Occipital lobe (tissue), 2 donors: ENCODE results near the gene FBXW11. TPM values are rescaled to one million over a fixed set of nuclear protein-coding genes. Genes with fewer than 3 reads are reported as not detected.
"Not testable (repeated sequence)": the region's sequence is repeated elsewhere in the genome, so short reads cannot be mapped to it uniquely, and the experiment has no call there.

Experiments
- DNase-seq: peaks from one replicate; lab custom pipeline; 2025; lab: John Stamatoyannopoulos, UW
- total RNA-seq: library from RNA; depleted of rRNA; stranded (reverse); fragments of >200 nt; gene quantifications from one replicate; pipeline ENCODE4 v1.2.3, GENCODE V29; 2014

The FBXW11 gene
- total RNA-seq, 1 donor from 2014 or later = 162 TPM

- no peak for DNase-seq
Observed at GRCh38 chr5:171986772-171987171, 19.7 kb downstream of the FBXW11 start.

- DNase-seq = no peak
Observed at GRCh38 chr5:171984748-171985419, 21.6 kb downstream of the FBXW11 start.

GRCh38 chr5:171981847-171982246 lies 24.6 kb downstream of the FBXW11 start:
- no peak for DNase-seq

GRCh38 chr5:171980792-171981191 lies 25.6 kb downstream of the FBXW11 start:
- no peak for DNase-seq

- DNase-seq = no peak
Observed at GRCh38 chr5:171979606-171980005, 26.8 kb downstream of the FBXW11 start.

- DNase-seq = no peak
Observed at GRCh38 chr5:171978519-171978918, 27.9 kb downstream of the FBXW11 start.

GRCh38 chr5:171978016-171978415 lies 28.4 kb downstream of the FBXW11 start:
- DNase-seq = no peak

GRCh38 chr5:171977244-171977950 lies 29.0 kb downstream of the FBXW11 start:
- not testable (repeated sequence) for DNase-seq

- DNase-seq = no peak
Observed at GRCh38 chr5:171975877-171976667, 30.4 kb downstream of the FBXW11 start.

GRCh38 chr5:171975262-171975876 lies 31.1 kb downstream of the FBXW11 start:
- no peak for DNase-seq

- no peak for DNase-seq
Observed at GRCh38 chr5:171970826-171971225, 35.6 kb downstream of the FBXW11 start.

GRCh38 chr5:171969288-171969880 lies 37.1 kb downstream of the FBXW11 start:
- DNase-seq = no peak

GRCh38 chr5:171968531-171968930 lies 37.9 kb downstream of the FBXW11 start:
- no peak for DNase-seq

- no peak for DNase-seq
Observed at GRCh38 chr5:171966964-171967363, 39.5 kb downstream of the FBXW11 start.

- no peak for DNase-seq
Observed at GRCh38 chr5:171966270-171966669, 40.2 kb downstream of the FBXW11 start.

GRCh38 chr5:171965745-171966144 lies 40.7 kb downstream of the FBXW11 start:
- no peak for DNase-seq

- DNase-seq = no peak
Observed at GRCh38 chr5:171963416-171963815, 43.0 kb downstream of the FBXW11 start.

- DNase-seq = no peak
Observed at GRCh38 chr5:171961117-171961516, 45.3 kb downstream of the FBXW11 start.

GRCh38 chr5:171957591-171958251 lies 48.7 kb downstream of the FBXW11 start:
- no peak for DNase-seq

GRCh38 chr5:171956887-171957495 lies 49.4 kb downstream of the FBXW11 start:
- no peak for DNase-seq
